Measurements from ENCODE around the gene DTNBP1.

The DTNBP1 gene

DNA sequence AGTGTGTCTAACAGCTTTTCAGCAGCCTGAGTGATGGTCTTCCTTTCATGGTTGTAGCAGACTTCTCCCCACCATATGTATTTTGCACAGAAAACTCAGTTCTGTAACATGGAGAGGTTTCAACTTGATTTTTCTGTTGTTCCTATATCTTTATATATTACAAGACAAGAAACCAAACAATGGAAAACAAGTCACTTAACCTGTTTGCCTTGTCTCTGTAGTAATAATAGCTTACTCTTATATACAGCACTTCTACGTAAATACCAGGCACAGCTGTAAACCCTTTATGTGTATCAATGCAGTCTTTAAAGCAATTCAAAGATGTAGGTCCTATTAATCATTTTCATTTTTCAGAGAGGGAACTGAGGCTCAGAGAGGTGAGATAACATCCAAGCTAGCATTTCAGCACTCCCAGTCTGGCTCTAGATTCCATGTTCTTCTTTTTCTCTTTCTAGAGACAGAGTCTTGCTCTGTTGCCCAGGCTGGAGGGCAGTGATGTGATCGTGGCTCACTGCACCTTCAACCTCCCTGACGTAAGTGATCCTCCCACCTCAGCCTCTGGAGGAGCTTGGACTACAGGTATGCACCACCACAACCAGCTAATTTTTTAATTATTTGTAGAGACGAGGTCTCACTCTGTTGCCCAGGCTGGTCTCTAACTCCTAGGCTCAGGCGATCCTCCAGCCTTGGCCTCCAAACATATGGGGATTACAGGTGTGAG, 90.4 kb downstream of the DTNBP1 start:
- Histone ChIP-seq H3K27ac (no peak overlapping the region), H3K36me3 (replicated peaks) (no peaks in the 10 kb centered on the region), H3K27me3 (replicated peaks) (no peaks in the 10 kb centered on the region), H3K4me3 (ENCODE audit: low read depth, low read length) (no peak overlapping the region)
- no peak for DNase-seq
- in situ Hi-C loops (cut with HindIII; ENCODE audit: low pct_ligation_motif_present, low sequenced_read_pairs), result no loop called here
- TF ChIP-seq, protein P1, sequence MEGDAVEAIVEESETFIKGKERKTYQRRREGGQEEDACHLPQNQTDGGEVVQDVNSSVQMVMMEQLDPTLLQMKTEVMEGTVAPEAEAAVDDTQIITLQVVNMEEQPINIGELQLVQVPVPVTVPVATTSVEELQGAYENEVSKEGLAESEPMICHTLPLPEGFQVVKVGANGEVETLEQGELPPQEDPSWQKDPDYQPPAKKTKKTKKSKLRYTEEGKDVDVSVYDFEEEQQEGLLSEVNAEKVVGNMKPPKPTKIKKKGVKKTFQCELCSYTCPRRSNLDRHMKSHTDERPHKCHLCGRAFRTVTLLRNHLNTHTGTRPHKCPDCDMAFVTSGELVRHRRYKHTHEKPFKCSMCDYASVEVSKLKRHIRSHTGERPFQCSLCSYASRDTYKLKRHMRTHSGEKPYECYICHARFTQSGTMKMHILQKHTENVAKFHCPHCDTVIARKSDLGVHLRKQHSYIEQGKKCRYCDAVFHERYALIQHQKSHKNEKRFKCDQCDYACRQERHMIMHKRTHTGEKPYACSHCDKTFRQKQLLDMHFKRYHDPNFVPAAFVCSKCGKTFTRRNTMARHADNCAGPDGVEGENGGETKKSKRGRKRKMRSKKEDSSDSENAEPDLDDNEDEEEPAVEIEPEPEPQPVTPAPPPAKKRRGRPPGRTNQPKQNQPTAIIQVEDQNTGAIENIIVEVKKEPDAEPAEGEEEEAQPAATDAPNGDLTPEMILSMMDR (IDR thresholded peaks at IDR 0.05; ENCODE audit: low read depth, low read length, missing control alignments), result no peak

DNA sequence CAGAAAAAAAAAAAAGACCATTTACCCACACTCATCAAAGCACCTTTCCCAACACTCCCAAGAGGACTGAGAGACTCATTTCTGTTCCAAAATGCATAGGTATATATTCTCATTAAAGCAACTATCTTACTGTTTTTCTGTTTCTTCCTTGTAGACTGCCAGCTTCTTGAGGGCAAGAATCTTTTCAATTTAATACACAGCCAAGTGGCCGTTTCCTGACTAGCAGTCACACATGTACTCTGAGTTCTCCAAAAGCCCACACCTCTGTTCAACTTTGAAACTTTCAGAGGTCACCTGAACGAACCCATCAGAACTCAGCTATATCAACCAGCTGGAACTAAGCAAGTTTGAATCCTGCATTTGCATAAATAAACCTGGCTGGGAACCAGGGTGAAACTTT, 92.7 kb downstream of the DTNBP1 start:
- in situ Hi-C loops (cut with HindIII; ENCODE audit: low pct_ligation_motif_present, low sequenced_read_pairs), result no loop called here
- DNase-seq, result no peak
- Histone ChIP-seq H3K36me3 (replicated peaks) (no peaks in the 10 kb centered on the region), H3K4me3 (ENCODE audit: low read depth, low read length) (no peak overlapping the region), H3K27ac (no peak overlapping the region), H3K27me3 (replicated peaks) (no peaks in the 10 kb centered on the region)
- TF ChIP-seq, protein P1 (IDR thresholded peaks at IDR 0.05; ENCODE audit: low read depth, low read length, missing control alignments), result no peak

DNA sequence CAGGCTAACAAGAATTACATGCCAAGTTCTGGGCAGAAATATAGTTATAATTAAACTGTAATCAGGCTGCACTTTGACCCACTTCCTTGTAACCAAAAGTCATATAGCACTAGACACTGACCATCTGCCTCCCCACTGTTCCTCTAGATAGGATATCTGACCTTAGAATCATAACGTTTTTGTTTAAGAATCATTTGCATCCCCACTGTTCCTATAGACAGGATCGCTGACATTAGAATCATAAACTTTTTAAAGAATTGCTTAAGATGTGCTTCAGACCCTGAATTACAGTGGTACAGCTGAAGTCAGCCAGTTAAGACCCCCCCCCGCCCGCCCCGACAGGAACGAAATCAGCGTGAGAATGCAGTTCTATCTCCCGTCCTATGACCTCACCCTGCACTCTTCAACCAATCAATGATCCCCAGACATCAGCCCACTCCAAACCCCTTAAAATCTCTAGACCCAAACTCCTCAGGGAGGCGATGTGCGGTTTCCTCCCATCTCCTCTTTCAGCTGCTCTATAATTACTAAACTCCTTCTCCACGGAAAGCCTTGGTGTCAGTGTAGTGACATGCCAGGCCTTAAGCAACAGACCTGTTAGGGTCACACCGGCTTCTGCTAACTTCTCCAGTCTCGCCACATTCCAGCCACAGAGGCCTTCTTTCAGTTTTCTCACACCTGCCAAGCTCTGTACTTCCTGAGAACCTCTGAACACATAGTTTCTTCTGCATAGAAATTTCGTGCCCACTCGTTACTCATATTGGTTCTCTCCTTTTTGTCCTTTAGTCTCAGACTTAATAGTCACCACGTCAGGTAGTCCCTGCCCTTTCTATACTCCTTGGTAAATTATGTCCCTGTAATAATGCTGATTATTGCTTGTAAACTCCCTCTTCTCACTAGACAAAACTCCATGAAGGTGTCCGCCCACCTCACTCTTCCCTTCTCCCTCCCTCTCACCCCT, 93.5 kb downstream of the DTNBP1 start:
- no peak for DNase-seq
- in situ Hi-C loops (cut with HindIII; ENCODE audit: low pct_ligation_motif_present, low sequenced_read_pairs), result no loop called here

DNA sequence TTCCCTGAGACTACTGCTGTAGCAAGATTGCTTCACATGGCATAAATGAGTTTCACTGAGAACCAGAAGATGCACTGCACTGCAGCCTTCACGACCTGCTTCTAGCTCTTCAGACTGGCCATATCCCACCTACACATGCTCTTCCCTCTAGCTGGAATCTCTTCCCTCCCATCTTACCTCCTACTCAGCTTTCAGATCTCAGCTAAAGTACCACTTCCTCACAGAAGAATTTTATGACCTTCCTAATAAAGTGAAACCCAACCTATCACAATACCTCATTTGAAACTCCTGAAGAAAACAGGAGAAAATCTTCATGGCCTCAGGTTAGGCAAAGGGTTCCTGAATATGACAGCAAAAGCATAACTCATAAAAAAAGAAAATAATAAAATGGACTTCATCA, 99.9 kb downstream of the DTNBP1 start:
- no peaks in the 10 kb centered on the region for H3K36me3 ChIP-seq (replicated peaks)
- no peak for DNase-seq
- H3K27me3 ChIP-seq (replicated peaks), result no peaks in the 10 kb centered on the region
- in situ Hi-C loops (cut with HindIII; ENCODE audit: low pct_ligation_motif_present, low sequenced_read_pairs), result no loop called here
- H3K4me3 ChIP-seq (ENCODE audit: low read depth, low read length), result no peak overlapping the region
- TF ChIP-seq, protein P1 (IDR thresholded peaks at IDR 0.05; ENCODE audit: low read depth, low read length, missing control alignments), result no peak
- no peak overlapping the region for H3K27ac ChIP-seq

More for the DNA sequence above, 93.5 kb downstream of the DTNBP1 start:
- Histone ChIP-seq H3K27ac (no peak overlapping the region), H3K36me3 (replicated peaks) (no peaks in the 10 kb centered on the region), H3K27me3 (replicated peaks) (no peaks in the 10 kb centered on the region), H3K4me3 (ENCODE audit: low read depth, low read length) (no peak overlapping the region)
- TF ChIP-seq, protein P1 (IDR thresholded peaks at IDR 0.05; ENCODE audit: low read depth, low read length, missing control alignments), result no peak

DNA sequence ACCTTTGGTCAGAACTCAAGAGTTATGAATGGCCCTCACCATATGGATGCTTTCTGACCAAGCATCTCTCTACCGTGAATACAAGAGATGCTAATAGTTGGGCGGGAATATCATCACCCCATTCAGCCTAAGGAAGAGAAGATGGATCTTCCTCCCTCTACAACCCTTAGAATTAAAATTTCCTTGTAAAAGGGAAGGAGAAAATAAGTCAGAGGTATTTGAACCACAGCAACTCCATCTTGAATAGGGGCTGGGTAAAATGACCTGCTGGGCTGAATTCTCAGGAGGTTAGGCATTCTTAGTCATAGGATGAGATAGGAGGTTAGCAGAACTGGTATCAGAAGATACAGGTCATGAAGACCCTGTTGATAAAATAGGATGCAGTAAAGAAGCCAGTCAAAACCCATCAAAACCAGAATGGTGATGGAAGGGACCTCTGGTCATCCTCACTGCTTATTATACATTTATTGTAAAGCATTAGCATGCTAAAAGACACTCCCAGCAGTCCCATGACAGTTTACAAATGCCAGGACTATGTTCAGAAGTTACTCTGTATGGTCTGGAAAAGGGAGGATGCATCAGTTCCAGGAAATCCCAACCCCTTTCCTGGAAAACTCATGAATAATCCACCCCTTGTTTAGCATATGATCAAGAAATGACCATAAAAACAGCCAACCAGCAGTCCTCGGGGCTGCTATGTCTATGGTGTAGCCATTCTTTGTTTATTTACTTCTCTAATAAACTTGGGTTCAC, 101.2 kb downstream of the DTNBP1 start:
- TF ChIP-seq, protein P1 (IDR thresholded peaks at IDR 0.05; ENCODE audit: low read depth, low read length, missing control alignments), result no peak
- no peak overlapping the region for H3K4me3 ChIP-seq (ENCODE audit: low read depth, low read length)
- no peak overlapping the region for H3K27ac ChIP-seq
- no peaks in the 10 kb centered on the region for H3K27me3 ChIP-seq (replicated peaks)
- in situ Hi-C loops (cut with HindIII; ENCODE audit: low pct_ligation_motif_present, low sequenced_read_pairs), result no loop called here
- DNase-seq, result no peak
- H3K36me3 ChIP-seq (replicated peaks), result no peaks in the 10 kb centered on the region
